ENCODE measurements around the gene PTK7. TPM values are rescaled to one million over a fixed set of nuclear protein-coding genes. Genes with fewer than 3 reads are reported as not detected.
A peak's percentile ranks its signal among the peaks of the same experiment; 100 is the strongest.

The PTK7 gene
- total RNA-seq, 4 donors from 2014 or later = 4.4 to 22.3 (median 18.3) TPM

DNA sequence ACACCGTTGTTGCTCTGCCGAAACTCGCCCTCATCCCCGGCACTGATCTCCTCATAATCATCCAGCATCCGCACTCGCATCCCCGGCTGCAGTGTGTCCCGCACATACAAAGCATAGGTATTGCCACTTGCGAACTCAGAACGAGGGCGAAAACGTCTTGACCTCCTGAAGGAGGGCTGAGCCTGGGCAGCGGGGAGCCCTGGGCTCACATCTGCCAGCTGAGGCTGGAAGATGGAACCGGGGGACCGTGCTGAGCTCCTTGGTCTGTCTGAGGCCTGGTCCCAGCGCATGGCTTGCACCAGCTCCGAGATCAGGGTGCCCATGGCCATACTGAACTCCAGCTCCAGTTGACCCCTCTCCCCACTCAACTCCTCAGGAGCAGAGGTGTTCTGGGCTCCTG is 25.1 kb upstream of the PTK7 start:
- no peak overlapping the region for H3K4me3 ChIP-seq
- peaks cover 0 to 9% (median 2%) of the 10 kb centered on the region in 4 donors for H3K4me1 ChIP-seq
- no peaks in the 10 kb centered on the region for H3K27me3 ChIP-seq
- DNase-seq = no peak
- peaks cover 0 to 50% (median 0%) of the 10 kb centered on the region in 3 donors for H3K36me3 ChIP-seq
- no peak for TF ChIP-seq POLR2A (IDR thresholded peaks at IDR 0.05)
- TF ChIP-seq, protein P1, sequence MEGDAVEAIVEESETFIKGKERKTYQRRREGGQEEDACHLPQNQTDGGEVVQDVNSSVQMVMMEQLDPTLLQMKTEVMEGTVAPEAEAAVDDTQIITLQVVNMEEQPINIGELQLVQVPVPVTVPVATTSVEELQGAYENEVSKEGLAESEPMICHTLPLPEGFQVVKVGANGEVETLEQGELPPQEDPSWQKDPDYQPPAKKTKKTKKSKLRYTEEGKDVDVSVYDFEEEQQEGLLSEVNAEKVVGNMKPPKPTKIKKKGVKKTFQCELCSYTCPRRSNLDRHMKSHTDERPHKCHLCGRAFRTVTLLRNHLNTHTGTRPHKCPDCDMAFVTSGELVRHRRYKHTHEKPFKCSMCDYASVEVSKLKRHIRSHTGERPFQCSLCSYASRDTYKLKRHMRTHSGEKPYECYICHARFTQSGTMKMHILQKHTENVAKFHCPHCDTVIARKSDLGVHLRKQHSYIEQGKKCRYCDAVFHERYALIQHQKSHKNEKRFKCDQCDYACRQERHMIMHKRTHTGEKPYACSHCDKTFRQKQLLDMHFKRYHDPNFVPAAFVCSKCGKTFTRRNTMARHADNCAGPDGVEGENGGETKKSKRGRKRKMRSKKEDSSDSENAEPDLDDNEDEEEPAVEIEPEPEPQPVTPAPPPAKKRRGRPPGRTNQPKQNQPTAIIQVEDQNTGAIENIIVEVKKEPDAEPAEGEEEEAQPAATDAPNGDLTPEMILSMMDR (IDR thresholded peaks at IDR 0.05) = no peak
- no peak overlapping the region for H3K27ac ChIP-seq
- H3K9me3 ChIP-seq = no peaks in the 10 kb centered on the region

DNA sequence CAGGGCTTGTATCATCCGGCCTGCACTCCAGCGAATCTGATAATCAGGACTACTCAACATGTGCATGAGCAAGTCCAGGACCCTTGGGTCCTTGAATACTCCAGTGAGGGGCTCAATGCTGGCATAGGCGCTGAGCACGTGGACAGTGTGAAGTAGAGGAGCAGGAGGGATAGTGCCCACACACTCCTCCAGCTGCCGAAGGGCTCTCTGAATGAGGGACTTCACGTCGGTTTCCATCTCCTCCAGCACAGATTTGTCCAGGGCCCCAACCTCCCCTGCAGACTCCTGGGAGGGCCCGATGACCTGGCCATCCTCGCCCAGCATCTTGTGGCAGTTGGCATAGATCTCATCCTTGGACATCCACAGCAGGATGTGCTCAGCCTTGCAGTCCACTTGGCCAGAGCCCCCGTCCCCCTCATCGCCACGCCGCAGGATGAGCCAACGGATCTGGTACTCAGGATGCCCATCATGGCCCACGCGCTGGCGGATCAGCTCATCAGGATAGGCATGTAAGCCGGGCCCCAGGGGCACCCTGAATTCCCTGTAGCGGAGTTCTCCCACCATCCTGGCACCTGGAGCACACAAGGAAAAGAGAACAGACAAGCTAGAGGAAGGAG is 23.8 kb upstream of the PTK7 start:
- Histone ChIP-seq H3K27ac (peak overlapping the region in 3 of 4 donors; percentile 90 to 96 (median 90)), H3K4me1 (peaks cover 0 to 9% (median 2%) of the 10 kb centered on the region in 4 donors), H3K36me3 (peaks cover 0 to 49% (median 0%) of the 10 kb centered on the region in 3 donors), H3K9me3 (no peaks in the 10 kb centered on the region), H3K27me3 (no peaks in the 10 kb centered on the region), H3K4me3 (peak overlapping the region in 1 of 4 donors; percentile 84)
- TF ChIP-seq, protein P1 (IDR thresholded peaks at IDR 0.05) = no peak
- no peak for TF ChIP-seq POLR2A (IDR thresholded peaks at IDR 0.05)
- DNase-seq = no peak

DNA sequence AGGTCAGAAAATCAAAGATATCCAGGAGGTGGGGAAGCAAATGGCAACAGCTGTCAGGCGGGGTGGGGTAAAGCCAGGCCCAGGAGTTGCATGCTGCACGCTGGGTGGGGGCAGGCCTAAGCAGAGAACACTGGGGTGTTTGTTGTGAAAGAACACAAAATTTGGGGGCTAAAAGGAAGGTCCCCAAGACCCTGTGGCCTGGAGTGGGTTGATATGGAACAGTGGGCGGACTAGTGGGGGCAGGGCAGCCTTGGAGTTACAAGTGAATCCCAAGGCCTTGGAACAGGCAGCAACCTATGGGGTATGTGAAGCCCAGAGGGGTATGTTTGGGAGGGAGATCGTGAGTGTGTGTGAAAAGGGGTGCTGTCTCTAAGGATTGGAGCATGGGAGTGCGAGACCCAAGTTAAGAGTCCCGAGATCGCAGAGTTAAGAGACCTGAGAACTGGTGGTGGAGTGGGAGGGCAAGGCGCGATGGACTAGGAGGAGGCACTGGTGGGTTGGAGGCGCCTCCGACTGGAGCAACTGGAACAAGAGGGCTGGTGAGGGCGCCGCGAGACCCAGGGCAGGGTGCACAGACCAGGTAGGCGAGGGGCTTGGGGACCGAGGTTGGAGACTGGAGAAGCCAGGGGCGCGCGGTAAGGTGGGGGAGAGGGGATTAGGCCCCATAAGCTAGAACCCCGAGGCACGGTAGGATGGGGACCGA is 23.1 kb upstream of the PTK7 start:
- peak overlapping the region; percentile 65 to 85 (median 80) for H3K4me3 ChIP-seq
- no peaks in the 10 kb centered on the region for H3K27me3 ChIP-seq
- no peaks in the 10 kb centered on the region for H3K9me3 ChIP-seq
- DNase-seq = peak in 1 of 3 donors; percentile 27
- H3K27ac ChIP-seq = peak overlapping the region; percentile 85 to 96 (median 90)
- TF ChIP-seq, protein P1 (IDR thresholded peaks at IDR 0.05) = no peak
- no peak for TF ChIP-seq POLR2A (IDR thresholded peaks at IDR 0.05)
- H3K4me1 ChIP-seq = peaks cover 0 to 15% (median 2%) of the 10 kb centered on the region in 4 donors
- peaks cover 0 to 51% (median 0%) of the 10 kb centered on the region in 3 donors for H3K36me3 ChIP-seq

DNA sequence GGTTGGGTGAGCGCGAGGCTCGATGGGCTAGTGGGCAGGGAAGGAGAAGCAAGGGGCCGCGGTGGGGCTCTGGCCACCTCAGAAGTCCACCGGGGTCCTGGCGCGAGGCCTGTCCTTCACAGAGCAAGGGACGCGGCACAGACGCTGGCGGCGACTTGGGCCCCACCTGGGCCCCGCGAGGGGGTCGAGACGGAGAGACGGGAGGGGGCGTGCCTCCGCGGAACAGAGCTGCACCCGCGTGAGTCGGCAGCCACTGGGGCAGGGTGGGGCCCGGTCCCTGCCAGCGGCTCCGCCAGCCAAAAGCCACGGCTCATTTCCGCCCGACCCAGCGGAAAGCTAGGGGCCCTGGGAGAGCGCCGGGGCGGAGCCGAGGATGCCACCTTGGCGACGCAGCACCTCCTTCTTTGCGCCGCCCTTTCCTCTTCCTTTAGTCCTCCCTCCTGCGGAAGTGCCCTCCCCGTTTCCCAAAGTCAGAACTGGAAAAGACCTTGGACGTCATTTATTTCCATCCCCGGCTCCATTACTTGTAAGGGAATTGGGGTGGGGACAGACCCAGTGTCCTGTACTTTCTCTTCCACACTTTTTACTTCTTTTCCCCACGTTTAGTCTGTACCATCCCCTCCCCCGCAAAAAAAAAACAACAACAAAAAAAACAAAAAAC is 22.4 kb upstream of the PTK7 start, which contains the start of gene CUL7:
Gene CUL7, minus strand, starts transcription at position 307 of the 661 bp plus-strand sequence. CDS start 1,063 bp downstream, outside the sequence.
- peak; percentile 88 to 96 (median 95) for DNase-seq
- Histone ChIP-seq H3K27ac (peak within 1 kb of the TSS; percentile 85 to 96 (median 90)), H3K27me3 (no peaks in the 10 kb centered on the region), H3K4me3 (peak within 1 kb of the TSS; percentile 65 to 85 (median 80)), H3K9me3 (no peaks in the 10 kb centered on the region), H3K4me1 (peaks cover 0 to 22% (median 6%) of the 10 kb centered on the region in 4 donors), H3K36me3 (peaks cover 0 to 46% (median 0%) of the 10 kb centered on the region in 3 donors)
- TF ChIP-seq, protein P1 (IDR thresholded peaks at IDR 0.05) = peak in 1 of 6 experiments; percentile 1
- peak; percentile 73 to 88 for TF ChIP-seq POLR2A (IDR thresholded peaks at IDR 0.05)

DNA sequence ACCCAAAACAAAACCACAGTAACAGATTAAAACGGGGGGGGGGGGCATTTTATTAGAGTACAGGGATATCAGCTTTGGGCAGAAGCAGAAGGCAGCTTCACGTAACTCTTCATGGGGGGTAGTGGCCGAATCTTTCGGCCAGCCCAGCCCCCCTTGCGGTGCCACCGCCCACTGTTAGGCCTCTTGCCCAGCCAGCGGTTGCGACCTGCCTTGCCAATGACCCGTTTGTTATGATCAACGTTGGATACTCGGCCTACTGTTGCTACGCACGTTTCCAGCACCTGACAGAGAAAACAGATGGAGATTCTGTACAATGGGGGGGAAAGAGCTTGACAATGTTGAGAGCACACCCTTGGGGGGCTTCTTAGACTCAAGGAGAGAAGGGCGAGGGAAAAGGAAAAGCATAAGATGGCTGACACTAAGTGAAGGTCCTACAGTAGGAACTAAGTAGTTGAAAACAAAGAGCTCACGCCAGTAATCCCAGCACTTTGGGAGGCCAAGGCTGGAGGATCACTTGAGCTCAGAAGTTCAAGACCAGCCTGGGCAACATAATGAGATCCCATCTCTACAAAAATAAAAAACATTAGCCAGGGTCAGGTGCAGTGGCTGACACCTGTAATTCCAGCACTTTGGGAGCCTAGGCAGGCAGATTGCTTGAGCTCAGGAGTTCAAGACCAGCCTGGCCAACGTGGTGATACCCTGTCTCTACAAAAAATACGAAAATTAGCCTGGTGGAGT is 21.7 kb upstream of the PTK7 start:
- no peaks in the 10 kb centered on the region for H3K9me3 ChIP-seq
- H3K27me3 ChIP-seq = no peaks in the 10 kb centered on the region
- peaks cover 0 to 23% (median 7%) of the 10 kb centered on the region in 4 donors for H3K4me1 ChIP-seq
- peak overlapping the region; percentile 85 to 96 (median 90) for H3K27ac ChIP-seq
- H3K4me3 ChIP-seq = peak overlapping the region; percentile 65 to 85 (median 80)
- no peak for TF ChIP-seq POLR2A (IDR thresholded peaks at IDR 0.05)
- TF ChIP-seq, protein P1 (IDR thresholded peaks at IDR 0.05) = no peak
- DNase-seq = no peak
- H3K36me3 ChIP-seq = peaks cover 0 to 39% (median 0%) of the 10 kb centered on the region in 3 donors

Measured in Peyer's patch (tissue), 4 donors.